B cell (primary cell): ENCODE results near the gene OLFML1. TPM values are rescaled to one million over a fixed set of nuclear protein-coding genes. Genes with fewer than 3 reads are reported as not detected.

Source experiments
- ATAC-seq: fragments of 200-7000 bp; cut with Tn5 transposase; one replicate; pipeline ENCODE4 v1.10.0; 2021; ENCODE audit warnings: low read depth, mild to moderate bottlenecking, moderate number of reproducible peaks, moderate library complexity
- CTCF ChIA-PET: fragments of 350-600 bp; sonication (Branson Sonifier 250); formaldehyde crosslinking; loops from one replicate; lab custom pipeline; 2021; ENCODE audit warnings: antibody characterized with exemption, inconsistent platforms; lab: Charles Lee
- POLR2A ChIA-PET: fragments of 350-600 bp; sonication (Branson Sonifier 250); formaldehyde crosslinking; loops from one replicate; lab custom pipeline; 2021; ENCODE audit warnings: antibody characterized with exemption; lab: Charles Lee
- DNase-seq: peaks from one replicate; pipeline ENCODE4 v3.0.0; 2013
- H2AFZ ChIP-seq: 2 replicates; pipeline ENCODE4 v1.6.1; 2012; ENCODE audit warnings: mild to moderate bottlenecking, low read depth, low read length; ENCODE audit not compliant: insufficient read depth, poor library complexity, severe bottlenecking
- H3K27ac ChIP-seq, 2 donors: 1 replicate in 1 of 2; 2 replicates in 1 of 2; pipeline ENCODE4 v1.5.1; 2012 to 2013; ENCODE audit warnings: low read length in 2 of 2, mild to moderate bottlenecking in 2 of 2, moderate library complexity in 1 of 2
- H3K27me3 ChIP-seq, 4 experiments: fragments of 200-600 bp in 1 of 4; sonication (generic) in 1 of 4; replicated peaks in 1 of 4; 1 replicate in 2 of 4; 2 replicates in 2 of 4; pipeline versions ENCODE4 v1.6.1 to v1.7.0; 2013 to 2016; ENCODE audit warnings: low read length in 3 of 4, mild to moderate bottlenecking in 2 of 4, mixed read lengths in 1 of 4, moderate library complexity in 1 of 4; ENCODE audit not compliant: insufficient read depth in 4 of 4, control insufficient read depth in 3 of 4; ENCODE audit errors: control extremely low read depth in 1 of 4
- H3K36me3 ChIP-seq, 2 experiments: replicated peaks in 1 of 2; 1 replicate in 1 of 2; 2 replicates in 1 of 2; pipeline versions ENCODE4 v1.6.1 to v1.7.1; 2013; ENCODE audit warnings: low read length in 1 of 2; ENCODE audit not compliant: insufficient read depth in 2 of 2, control insufficient read depth in 1 of 2; ENCODE audit errors: control extremely low read depth in 1 of 2, extremely low read depth in 1 of 2
- H3K4me1 ChIP-seq, 2 donors: fragments of 200-600 bp in 1 of 2; sonication (generic) in 1 of 2; 1 replicate in 1 of 2; 2 replicates in 1 of 2; pipeline versions ENCODE4 v1.5.1 to v1.6.1; 2013 to 2017; ENCODE audit warnings: low read length in 2 of 2; ENCODE audit not compliant: control insufficient read depth in 2 of 2, insufficient read depth in 2 of 2
- H3K4me2 ChIP-seq: replicated peaks from 2 replicates; pipeline ENCODE3; 2012; ENCODE audit warnings: mild to moderate bottlenecking, low read depth, low read length; ENCODE audit not compliant: poor library complexity, severe bottlenecking
- H3K4me3 ChIP-seq, 5 experiments: fragments of 200-600 bp in 1 of 5; sonication (generic) in 1 of 5; 1 replicate in 3 of 5; 2 replicates in 2 of 5; pipeline versions ENCODE4 v1.5.1 to v1.7.0; 2011 to 2016; ENCODE audit warnings: low read length in 4 of 5, mild to moderate bottlenecking in 4 of 5, low read depth in 2 of 5, control low read depth in 1 of 5, moderate library complexity in 1 of 5; ENCODE audit not compliant: insufficient read depth in 1 of 5; ENCODE audit errors: control extremely low read depth in 1 of 5, extremely low read depth in 1 of 5
- H3K79me2 ChIP-seq: fragments of 200-600 bp; sonication (generic); one replicate; pipeline ENCODE4 v1.6.0; 2016; ENCODE audit warnings: low read length; ENCODE audit not compliant: control insufficient read depth, insufficient read depth
- H3K9ac ChIP-seq: fragments of 200-600 bp; sonication (generic); 2 replicates; pipeline ENCODE4 v1.6.1; 2017; ENCODE audit warnings: mild to moderate bottlenecking, low read length, moderate library complexity
- H3K9me3 ChIP-seq, 3 donors: one replicate each; pipeline versions ENCODE4 v1.6.1 to v1.7.1; 2013; ENCODE audit warnings: low read length in 2 of 3; ENCODE audit not compliant: control insufficient read depth in 2 of 3, insufficient read depth in 1 of 3; ENCODE audit errors: control extremely low read depth in 1 of 3
- H4K20me1 ChIP-seq: 2 replicates; pipeline ENCODE4 v1.6.0; 2012; ENCODE audit warnings: mild to moderate bottlenecking, low read length; ENCODE audit not compliant: insufficient read depth, control insufficient read depth, poor library complexity, severe bottlenecking
- H3K27ac Mint-ChIP-seq: one replicate; pipeline ENCODE4 v1.8.0; 2021; ENCODE audit warnings: mixed read lengths
- H3K27me3 Mint-ChIP-seq: one replicate; pipeline ENCODE4 v1.8.0; 2021; ENCODE audit warnings: mixed read lengths
- H3K4me1 Mint-ChIP-seq: one replicate; pipeline ENCODE4 v1.8.0; 2021; ENCODE audit warnings: mixed read lengths
- H3K4me3 Mint-ChIP-seq: one replicate; pipeline ENCODE4 v1.8.0; 2021; ENCODE audit warnings: mixed read lengths
- H3K9me3 Mint-ChIP-seq: one replicate; pipeline ENCODE4 v1.8.0; 2022; ENCODE audit warnings: mixed read lengths; ENCODE audit not compliant: insufficient read depth
- EZH2 ChIP-seq: IDR thresholded peaks from 2 replicates; pipeline ENCODE4 v1.6.1; 2012; ENCODE audit warnings: borderline replicate concordance, low read depth, mild to moderate bottlenecking, moderate library complexity, low read length; ENCODE audit not compliant: insufficient read depth, poor library complexity, severe bottlenecking
- WGBS: methylation state at CpG from one replicate; pipeline ENCODE4 v1.1.5; 2013; ENCODE audit warnings: missing lambda C conversion rate; ENCODE audit not compliant: insufficient coverage; 5-methylcytosine and 5-hydroxymethylcytosine counted together
- intact Hi-C: fragments of 100-400 bp; cut with micrococcal nuclease; formaldehyde crosslinking; loops from one replicate; pipeline ENCODE4 v1.10.0; 2022
- polyA plus RNA-seq: library from polyadenylated mRNA; depleted of rRNA; stranded (reverse); fragments of >200 nt; gene quantifications from 2 replicates; pipeline ENCODE4 v1.2.3, GENCODE V29; 2012
- total RNA-seq, 2 donors: library from RNA; stranded (reverse); fragments of 120-200 nt in 1 of 2; gene quantifications; 1 replicate in 1 of 2; 2 replicates in 1 of 2; pipeline versions ENCODE4 v1.2.3 to v1.2.4, GENCODE V29; 2013 to 2022
- TF ChIP-seq, protein P1 (sequence below): fragments of 200-600 bp; IDR thresholded peaks from one replicate; pipeline ENCODE4 v1.8.0; 2022; ENCODE audit warnings: antibody characterized with exemption, mild to moderate bottlenecking

Gene OLFML1
- total and polyA plus RNA-seq, 2 donors (not counting 1 experiment from before 2014, with no cell fraction given) = not detected

- POLR2A ChIA-PET = no interaction called here
- 100% methylated on average over 1 of the region's 2 CpGs for WGBS
- no peaks in the 10 kb centered on the region for H3K27me3 Mint-ChIP-seq
Observed at GRCh38 chr11:7509966-7510365, 24.7 kb downstream of the OLFML1 start.

DNA sequence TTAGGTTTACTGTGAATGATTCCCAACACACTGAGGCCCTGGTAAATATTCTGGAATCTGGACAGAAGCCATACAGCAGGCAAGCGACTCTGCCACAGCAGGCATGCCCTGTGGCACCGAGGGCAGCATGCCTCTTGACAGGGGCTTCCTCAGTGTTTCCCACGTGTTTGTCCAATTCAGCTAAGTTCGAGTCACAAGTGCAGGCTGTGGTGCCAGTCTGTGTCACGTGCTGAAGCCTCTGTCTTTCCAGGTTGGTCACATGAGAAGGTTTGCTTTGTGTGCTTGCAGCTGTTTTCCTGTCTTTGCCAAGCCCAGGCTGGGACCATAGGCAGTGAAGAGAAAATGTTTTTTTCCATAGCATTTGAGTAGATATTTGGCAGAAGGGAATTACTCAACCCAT, 26.1 kb downstream of the OLFML1 start:
- Mint-ChIP-seq H3K4me1 (peaks cover 44% of the 10 kb centered on the region), H3K27me3 (no peaks in the 10 kb centered on the region), H3K9me3 (no peaks in the 10 kb centered on the region), H3K27ac (peak overlapping the region; percentile 99), H3K4me3 (peak overlapping the region; percentile 97)
- Histone ChIP-seq H2AFZ (no peak overlapping the region), H3K4me2 (peak overlapping the region; percentile 96), H3K4me3 (no peak overlapping the region), H3K27ac (peak overlapping the region; percentile 100), H3K4me1 (peaks cover 54 to 56% of the 10 kb centered on the region in 2 donors), H3K9me3 (no peaks in the 10 kb centered on the region), H3K27me3 (no peaks in the 10 kb centered on the region), H3K9ac (no peak overlapping the region), H4K20me1 (no peaks in the 10 kb centered on the region), H3K36me3 (no peaks in the 10 kb centered on the region), H3K79me2 (peaks cover 58% of the 10 kb centered on the region)
- CTCF ChIA-PET = interaction anchor here (1.1 to 4.5 kb wide), 8 partner anchors 10 to 75 kb away, joined by 3 to 36 read pairs (median 10); no protein-coding TSS in a partner anchor
- peak; percentile 67 for DNase-seq
- 14% methylated on average over 5 of the region's 5 CpGs for WGBS
- POLR2A ChIA-PET = interaction anchor here (1.6 kb wide), 2 partner anchors 10 to 15 kb away, joined by 6 to 7 read pairs; no protein-coding TSS in a partner anchor
- intact Hi-C loops = loop anchor here (5.0 kb wide), 1 partner anchor 476 kb away; the partner anchor contains the start of gene EIF3F
- no peak for ATAC-seq
- TF ChIP-seq EZH2 = no peak
- TF ChIP-seq, protein P1, sequence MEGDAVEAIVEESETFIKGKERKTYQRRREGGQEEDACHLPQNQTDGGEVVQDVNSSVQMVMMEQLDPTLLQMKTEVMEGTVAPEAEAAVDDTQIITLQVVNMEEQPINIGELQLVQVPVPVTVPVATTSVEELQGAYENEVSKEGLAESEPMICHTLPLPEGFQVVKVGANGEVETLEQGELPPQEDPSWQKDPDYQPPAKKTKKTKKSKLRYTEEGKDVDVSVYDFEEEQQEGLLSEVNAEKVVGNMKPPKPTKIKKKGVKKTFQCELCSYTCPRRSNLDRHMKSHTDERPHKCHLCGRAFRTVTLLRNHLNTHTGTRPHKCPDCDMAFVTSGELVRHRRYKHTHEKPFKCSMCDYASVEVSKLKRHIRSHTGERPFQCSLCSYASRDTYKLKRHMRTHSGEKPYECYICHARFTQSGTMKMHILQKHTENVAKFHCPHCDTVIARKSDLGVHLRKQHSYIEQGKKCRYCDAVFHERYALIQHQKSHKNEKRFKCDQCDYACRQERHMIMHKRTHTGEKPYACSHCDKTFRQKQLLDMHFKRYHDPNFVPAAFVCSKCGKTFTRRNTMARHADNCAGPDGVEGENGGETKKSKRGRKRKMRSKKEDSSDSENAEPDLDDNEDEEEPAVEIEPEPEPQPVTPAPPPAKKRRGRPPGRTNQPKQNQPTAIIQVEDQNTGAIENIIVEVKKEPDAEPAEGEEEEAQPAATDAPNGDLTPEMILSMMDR = no peak

More at GRCh38 chr11:7509966-7510365, 24.7 kb downstream of the OLFML1 start:
- DNase-seq = no peak
- TF ChIP-seq EZH2 = no peak
- TF ChIP-seq, protein P1 = no peak
- H3K27ac ChIP-seq = no peak overlapping the region
- ATAC-seq = no peak
- H2AFZ ChIP-seq = no peak overlapping the region
- peaks cover 49% of the 10 kb centered on the region for H3K79me2 ChIP-seq
- no peak overlapping the region for H3K4me3 ChIP-seq
- Mint-ChIP-seq H3K4me3 (no peak overlapping the region), H3K27ac (no peak overlapping the region), H3K4me1 (peaks cover 55% of the 10 kb centered on the region), H3K9me3 (no peaks in the 10 kb centered on the region)
- no peak overlapping the region for H3K9ac ChIP-seq
- H3K4me1 ChIP-seq = peaks cover 49 to 51% of the 10 kb centered on the region in 2 donors
- intact Hi-C loops = loop anchor here (5.0 kb wide), 1 partner anchor 477 kb away; the partner anchor contains the start of gene EIF3F
- no peaks in the 10 kb centered on the region for H3K9me3 ChIP-seq
- H3K4me2 ChIP-seq = no peak overlapping the region
- H3K36me3 ChIP-seq = no peaks in the 10 kb centered on the region
- no peaks in the 10 kb centered on the region for H4K20me1 ChIP-seq
- CTCF ChIA-PET = interaction anchor here (0.9 to 4.5 kb wide), 6 partner anchors 9 to 147 kb away, joined by 3 to 36 read pairs (median 4); no protein-coding TSS in a partner anchor
- no peaks in the 10 kb centered on the region for H3K27me3 ChIP-seq
